GM18909 (cell line): ENCODE measurements around the gene NTSR2.

Experiments
- ATAC-seq: cut with Tn5 transposase; IDR thresholded peaks from one replicate; pipeline ENCODE4 v1.9.1; 2021; ENCODE audit warnings: mild to moderate bottlenecking; ENCODE audit not compliant: unreplicated experiment, poor library complexity

Gene NTSR2

DNA sequence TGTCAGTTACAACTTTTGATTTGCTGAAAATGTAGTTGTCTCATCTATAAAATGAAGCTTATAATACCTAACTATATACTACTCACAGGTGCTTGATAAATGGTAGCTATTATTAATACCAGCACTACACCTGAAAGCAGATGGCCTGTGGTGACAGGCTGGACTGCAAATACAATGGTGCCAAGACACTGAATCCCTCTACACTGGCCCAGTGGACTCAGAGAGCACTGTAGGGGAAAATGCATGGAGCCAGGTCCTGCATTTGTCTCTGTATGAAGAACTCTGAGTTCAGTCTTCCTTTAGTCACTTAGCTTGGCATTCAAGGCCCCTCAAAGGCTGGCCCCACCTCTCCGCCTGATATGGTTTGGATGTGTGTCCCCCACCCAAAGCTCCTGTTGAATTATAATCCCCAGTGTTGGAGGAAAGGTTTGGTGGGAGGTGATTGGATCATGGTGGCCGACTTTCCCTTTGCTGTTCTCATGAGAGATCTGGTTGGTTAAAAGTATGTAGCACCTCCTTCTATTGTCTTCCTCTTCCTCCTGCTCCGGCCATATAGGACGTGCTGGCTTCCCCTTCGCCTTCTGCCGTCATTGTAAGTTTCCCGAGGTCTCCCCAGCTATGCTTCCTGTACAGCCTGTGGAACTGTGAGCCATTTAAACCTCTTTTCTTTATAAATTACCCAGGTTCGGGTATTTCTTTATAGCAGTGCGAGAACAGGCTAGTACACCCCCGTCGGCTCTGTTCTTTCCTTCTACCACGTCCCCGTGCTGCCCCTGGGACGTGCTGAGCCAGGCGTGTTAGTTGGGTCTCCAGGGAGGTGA lies 11.1 kb upstream of the NTSR2 start:
- ATAC-seq = no peak

DNA sequence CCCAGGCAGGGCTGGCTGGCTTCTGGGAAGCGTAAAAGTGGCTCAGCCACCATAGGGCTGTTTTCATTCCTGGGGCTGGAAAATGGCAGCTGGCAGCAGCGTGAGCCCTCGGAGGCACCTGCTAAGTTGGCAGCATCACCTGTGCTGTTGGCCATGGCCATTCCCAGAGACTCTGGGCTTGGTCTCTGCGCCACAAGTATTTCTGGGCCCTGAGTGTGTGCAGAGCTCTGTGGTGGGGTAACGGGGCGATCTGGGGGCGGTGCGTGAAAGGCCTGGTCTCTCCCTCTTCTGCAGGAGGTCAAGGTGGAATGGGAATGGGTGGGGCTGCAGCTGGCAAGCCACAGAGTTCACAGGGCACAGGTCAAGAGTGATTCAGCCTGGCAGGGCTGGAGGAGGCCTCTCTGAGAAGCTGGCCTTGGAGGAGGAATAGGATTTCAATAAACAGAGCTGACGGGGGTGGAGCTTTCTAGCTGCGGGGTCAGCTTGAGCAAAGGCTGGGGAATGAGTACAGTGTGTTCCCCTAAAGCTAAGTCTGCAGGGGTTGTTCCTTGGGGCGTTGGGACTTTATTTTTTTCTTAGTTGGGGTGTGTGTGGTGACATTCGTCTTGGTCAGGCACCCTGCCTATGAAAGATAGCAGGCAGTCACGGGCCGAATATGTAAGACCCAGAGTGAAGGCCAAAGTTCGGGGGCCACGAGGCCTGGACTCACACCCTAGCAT lies 10.3 kb upstream of the NTSR2 start:
- no peak for ATAC-seq

DNA sequence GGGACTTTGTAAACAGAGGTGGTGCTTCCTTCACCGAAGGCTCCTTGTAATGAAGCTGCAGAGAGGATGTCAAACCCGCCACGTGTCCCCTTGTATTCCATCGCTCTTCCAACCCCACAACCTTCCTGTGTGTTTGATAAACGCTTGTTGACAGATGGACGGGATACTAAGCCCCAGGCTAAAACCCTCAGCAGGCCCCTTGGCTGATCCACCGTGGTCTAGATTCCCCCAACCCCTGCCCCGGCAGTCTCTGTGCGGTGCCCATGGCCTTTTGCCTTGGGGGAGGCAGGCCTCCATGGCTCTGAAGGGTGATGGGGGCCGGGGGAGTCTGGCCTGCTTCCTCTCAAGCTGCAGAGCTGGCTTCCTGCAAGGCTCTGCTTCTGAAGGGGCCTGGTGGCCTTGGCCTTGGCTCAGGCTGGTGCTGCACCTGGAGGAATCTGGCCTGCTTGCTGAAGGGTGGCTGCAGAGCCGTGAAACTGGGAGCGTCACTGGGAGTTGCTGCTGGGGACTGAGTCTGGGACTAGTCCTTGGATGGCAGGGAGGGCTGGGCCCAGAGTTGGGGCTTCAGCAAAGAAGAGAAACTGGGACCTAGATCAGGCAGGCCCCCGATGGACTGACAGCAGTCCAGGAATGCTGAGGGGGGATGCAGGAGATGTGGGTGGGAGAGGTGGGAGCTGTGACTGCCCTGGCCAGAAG lies 9.6 kb upstream of the NTSR2 start:
- no peak for ATAC-seq

DNA sequence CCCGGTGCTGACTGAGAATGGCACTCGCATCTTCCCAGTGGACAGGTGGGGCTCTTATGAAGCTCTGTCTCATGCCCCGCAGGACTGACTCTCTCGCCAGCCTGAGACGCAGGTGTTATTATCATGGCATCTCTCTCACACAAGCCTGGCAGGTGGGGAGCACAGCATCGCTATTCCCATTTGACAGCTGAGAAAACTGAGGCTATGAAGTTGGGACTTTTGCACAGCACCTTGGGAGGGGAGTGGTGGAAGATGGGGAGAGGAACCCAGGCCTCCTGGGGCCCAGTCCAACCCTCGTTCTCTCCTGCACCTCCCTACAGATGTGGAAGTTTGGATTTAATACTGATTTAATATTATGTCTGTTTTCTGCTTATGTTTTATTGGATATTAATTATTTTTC lies 9.0 kb upstream of the NTSR2 start:
- ATAC-seq = no peak

DNA sequence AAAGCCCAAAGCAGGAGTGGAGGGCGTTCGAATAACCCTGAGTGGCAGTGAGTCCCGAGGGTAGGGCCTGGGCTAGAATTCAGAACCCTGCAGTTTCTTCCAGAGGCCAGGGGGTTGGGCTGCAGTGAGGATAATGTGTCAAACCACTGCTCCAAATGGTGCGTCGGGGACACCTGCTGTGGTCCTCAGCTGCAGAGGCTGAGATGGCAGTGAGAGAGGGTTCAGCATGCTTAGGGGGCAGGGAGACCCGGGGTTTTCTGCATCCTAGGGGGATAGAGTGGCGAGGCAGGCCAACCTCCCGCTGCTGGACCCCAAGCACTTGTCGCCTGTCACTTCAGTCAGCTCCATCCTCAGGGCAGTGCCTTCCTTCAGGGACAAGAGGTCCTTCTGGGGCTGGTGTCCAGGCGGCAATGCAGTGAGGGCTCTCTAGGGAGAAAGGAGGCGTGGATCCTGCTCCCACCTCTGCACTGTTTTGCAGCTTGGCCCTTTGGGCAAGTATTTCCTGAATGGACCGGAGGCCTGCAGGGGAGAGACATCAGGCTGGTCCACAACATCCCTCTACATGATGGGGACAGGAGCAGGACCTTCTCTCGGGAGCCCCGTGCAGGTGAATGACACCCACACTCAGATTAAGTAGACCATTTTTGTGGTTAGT lies 8.4 kb upstream of the NTSR2 start:
- ATAC-seq = no peak

DNA sequence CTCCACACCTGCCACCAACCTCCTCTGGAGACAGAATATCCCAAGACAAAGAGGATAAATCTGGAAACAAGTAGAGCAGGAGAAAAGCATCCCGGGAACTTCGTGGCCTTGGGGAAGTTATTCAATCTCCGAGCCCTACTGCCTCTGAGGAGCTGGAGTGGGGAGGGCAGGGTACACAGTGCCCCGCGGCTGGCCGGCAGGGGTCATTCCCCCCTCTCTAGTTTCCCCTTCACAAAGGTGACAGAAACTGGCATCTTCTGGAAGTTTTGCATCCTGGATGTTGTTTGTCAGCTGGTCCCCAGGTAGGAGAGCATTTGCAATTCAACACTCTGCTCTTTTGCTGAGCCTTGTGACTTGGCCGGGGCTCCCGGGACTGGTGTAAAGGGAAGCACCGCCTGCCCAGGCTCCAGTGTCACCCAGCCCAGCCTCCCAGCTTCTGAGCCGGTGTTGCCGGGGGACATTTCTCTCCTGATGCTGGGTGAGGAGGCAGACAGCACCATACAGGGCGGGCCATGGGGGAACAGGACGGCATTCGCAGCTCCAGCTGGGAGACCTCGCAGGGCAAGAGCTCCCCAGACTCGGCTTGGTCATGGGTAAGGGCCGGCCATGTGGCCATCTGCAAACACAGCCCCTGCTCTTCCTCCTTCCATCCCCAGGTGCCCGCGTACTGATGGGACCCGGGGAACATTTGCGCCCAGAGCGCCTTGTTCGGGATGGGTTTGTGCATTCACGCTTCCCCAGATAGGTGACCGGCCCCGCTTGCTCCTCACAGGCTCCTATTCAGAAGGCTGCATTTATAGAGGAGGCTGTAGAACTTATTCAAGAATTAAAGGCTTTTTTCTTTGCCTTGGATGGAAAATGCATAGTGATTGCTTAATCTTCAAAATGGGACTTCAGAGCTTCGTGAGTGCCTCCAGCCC lies 7.4 kb upstream of the NTSR2 start:
- ATAC-seq = no peak

DNA sequence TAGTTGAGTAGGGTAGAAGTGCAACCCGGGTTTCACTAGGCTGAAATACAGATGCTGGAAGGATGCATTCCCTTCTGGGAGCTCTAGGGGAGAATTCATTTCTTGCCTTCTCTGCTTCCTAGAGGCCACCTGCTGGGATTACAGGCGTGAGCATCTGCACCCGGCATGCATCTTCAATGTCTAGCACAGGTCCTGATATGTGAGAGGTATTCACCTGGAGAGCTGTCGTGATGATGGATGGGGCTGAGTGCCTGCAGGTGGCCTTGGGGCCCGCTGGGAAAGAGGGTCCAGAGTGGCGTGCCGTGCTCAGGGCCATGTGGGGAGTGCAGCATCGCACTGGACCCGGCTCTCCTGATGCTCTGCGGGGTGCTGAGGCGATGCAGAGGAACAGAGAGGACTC lies 6.6 kb upstream of the NTSR2 start:
- ATAC-seq = no peak

DNA sequence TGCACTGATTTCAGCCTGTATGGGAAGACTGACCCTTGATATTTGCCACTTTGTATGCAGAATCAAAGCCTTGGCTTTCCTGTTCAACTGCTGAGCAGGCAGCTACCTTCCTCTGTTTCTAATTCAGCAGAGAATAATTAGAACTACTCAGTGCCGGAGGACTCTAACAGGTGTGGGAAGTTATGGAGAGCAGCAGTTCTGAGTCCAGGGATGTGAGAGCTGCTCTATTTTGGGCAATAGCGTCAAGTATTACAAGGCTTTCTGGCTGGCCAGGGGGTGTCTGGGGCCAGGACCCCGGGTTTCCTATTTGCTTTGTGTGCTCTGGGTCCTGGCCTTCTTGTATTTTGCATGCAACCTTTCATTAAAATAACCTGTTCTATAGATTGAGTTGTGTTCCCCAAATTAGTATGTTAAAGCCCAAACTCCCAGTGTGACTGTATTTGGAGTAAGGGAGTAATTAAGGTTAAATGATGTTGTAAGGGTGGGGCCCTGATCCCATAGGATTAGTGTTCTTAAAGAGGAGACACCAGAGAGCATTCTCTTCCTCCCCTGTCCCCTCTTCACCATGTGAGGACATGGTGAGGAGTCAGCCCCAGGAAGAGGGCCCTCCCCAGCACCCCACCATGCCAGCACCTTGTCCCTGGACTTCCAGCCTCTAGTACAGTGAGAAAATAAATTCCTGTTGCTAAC lies 5.6 kb upstream of the NTSR2 start:
- ATAC-seq = no peak

DNA sequence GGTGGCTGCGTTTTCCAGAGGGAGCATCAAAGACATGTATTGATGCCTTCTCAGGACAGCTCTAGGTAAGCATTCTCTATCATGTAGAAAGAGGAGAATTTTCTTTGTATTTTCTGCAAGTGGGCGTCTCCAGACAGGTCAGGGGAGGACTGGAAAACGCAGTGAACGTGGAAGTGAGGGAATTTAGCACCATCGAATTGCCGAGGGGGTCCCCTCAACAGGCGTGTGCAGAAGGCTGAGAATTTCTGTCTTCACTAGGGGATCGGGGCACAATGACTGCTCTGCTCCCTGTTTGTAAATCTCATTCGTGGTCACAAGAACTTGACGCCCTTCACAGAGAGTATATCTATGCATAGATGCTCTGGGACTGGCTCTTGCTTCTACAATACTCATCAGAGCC lies 5.0 kb upstream of the NTSR2 start:
- no peak for ATAC-seq

DNA sequence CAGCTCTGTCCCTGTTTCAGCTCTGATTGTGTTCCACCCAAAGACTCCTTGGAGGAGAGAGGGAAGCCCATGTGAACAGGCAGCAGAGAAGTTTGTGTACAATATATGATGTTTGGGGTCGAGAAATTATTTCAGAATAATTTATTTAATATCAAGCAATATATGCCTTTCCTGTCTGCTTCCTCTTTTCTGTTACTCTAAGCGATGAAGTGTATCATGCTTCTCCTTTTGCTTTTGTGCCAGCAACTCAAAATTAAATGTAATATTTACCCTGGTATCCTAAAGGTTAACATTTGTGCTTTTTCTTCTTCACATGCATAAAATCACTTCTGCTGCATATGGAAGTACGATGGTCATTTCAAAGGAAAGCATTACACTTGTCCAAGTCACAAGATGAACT lies 2.4 kb upstream of the NTSR2 start:
- no peak for ATAC-seq

DNA sequence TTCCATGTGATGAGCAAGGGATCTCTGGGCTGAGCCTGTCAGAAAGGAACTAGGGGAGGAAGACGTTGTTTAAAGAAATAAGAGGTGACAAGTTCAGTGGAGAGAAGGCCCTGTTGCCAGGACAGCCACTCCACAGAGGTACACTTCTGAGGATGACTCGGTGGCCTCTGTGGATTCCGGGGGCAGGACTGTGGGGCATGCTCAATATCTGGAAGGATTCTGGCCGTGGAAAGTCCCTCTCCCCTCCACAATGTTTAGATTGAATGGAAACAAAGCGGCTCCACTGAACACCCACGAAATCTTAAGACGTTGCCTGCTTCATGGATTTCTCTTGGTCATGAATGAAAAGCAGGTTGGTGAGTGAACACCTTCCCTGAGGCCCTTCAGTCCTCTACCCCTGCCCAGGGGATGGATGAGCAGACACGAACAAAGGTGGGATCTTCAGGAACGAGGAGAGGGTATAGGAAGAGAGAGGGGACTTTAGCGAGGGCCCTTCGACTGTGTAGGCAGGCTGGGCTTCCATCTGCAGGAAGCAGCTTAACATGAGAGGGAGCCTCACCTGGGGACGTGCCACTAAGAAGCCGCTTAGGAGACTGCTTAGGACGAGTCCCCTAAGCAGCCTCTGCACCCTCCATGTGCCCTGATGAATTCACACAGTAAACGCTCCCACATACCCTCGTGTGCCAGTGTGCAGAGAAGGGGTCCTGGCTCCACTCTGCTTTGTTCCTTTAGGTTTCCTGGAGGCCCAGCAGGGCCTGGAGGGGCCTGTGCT lies 1.9 kb downstream of the NTSR2 start:
- ATAC-seq = no peak

DNA sequence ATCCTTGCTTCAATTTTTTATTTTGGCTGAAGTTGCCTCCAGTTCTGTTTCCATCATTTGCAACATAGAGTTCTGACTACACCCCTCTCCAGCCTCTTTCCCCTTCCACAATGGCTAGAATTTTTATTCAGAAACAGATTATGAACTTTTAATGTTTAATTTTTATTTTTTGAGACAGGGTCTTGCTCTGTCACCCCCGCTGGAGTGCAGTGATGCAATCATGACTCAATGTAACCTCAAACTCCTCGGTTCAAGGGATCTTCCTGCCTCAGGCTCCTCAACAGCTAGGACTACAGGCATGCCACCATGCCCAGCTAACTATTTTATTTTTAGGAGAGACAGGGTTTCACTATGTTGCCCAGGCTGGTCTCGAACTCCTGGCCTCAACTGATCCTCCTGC lies 2.8 kb downstream of the NTSR2 start:
- no peak for ATAC-seq

DNA sequence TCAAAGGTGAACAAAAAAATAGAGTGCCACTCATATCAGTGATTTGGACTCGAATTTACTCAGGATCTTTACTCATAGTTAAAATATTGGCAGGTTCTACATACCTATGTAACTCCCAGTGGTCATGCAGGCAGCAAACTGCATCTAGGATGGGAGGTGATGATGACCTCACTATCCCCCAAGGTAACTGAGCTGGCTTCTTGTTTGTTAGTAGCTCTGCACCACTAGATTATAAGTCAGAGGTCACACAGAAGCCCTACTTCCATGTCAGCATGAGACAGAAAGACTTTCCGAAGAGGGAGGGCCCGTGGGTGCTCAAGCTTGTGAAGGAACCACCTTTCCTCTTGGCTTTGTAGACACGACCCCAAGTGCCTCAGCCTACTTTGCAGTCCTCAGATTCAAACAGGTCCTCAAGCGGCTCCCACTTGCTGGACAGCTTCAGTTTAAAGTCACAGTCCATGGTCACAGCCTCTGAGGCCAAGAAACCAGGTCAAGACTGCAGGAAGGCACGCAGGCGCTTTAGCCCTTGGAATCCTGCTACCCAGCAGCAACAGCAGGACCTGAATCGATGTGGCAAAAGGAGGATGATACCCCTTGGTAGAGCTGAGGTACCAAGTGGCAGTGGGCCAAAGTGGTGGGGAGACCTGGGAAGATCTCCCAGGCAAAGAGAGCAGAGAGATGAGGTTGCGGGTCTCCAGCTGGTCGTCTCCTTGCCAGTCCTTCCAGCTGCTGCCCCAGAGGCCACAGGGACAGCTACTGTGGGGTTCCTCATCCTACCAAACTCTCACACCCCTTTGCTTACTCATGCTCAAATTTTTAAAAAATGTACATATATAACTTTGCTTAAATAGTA lies 4.3 kb downstream of the NTSR2 start:
- no peak for ATAC-seq

DNA sequence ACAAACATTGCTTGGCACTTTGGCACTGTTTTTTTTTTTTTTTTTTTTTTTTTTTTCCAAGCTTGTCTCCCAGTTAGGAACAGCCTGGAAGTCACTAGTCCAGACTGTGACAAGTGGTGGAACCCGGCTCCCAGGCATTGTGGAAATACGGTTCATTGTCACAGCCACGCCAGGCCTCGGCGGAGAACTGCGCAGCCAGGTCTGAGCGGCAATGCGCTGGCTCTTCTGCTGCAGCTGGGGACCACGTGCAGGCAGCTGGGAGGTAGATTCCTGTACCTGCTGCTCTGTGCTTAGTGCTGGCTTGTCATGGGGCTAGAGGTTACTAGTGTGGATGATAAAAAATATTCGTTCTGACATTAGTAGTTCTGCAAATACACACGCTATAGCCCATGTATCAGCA lies 5.0 kb downstream of the NTSR2 start:
- ATAC-seq = no peak

DNA sequence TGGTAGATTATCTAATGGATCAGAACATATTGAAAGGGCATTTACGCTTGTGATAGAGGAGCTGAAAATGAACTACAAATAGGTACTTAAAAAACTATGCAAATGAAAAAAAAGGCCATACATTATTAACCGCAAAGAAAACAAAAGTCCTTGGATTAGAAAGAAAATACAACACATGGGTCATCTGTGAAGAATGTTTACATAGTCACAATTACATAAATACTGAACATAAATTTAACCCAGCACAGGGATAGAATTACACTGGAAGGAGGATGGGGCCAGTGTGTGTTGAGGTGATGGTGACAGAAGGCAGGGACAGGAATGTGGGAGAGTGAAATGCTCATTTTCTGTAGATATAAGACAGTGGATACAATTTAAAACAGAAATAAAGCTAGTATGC lies 6.6 kb downstream of the NTSR2 start:
- no peak for ATAC-seq

DNA sequence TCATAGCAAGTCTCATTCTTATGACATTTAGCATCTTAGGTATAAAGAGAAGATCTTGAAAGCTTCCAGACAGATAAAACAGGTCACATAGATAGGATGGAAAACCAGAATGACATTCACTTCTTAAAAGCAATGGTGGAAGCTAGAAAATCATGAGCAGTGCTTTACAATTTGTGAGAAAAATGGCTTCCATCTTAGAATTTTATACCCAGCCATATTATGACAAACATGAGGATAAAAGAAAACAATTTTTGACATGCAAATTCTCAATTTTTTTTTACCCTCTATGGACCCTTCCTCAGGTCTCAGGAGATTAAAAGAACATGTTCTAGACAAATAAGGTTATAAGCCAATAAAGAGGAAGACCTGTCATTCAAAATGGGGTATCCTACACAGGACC lies 7.1 kb downstream of the NTSR2 start:
- no peak for ATAC-seq

DNA sequence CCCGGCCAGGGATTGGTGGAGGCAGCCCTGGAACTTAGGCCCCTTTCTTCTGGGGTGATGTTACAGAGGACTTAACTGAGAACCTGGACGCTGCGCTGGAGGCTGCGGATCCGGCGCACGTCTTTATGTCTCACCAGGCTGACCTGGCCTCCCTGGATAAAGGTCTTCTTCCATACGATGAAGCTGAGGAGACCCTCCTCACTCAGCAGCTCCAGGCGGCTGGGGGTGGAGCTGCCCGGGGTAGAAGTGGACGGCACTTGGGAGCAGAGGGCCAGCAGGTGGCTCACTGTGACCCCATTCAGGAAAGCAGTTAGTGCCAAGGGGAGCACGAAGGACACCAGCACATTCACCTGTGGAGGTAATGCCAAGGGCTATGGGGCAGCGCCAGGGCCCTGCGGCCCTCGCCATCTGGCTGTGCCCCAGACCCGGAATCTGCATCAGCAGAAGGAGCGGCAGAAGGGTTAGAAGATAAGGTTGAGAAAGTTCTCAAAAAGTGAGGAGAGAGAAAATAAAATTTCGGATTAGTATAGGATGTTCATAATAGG lies 8.0 kb downstream of the NTSR2 start:
- no peak for ATAC-seq
